ENCODE measurements around the gene TAS1R3. TPM values are rescaled to one million over a fixed set of nuclear protein-coding genes. Genes with fewer than 3 reads are reported as not detected.

Gene TAS1R3
- total RNA-seq, 1 donor from 2014 or later: 0.93 TPM

DNA sequence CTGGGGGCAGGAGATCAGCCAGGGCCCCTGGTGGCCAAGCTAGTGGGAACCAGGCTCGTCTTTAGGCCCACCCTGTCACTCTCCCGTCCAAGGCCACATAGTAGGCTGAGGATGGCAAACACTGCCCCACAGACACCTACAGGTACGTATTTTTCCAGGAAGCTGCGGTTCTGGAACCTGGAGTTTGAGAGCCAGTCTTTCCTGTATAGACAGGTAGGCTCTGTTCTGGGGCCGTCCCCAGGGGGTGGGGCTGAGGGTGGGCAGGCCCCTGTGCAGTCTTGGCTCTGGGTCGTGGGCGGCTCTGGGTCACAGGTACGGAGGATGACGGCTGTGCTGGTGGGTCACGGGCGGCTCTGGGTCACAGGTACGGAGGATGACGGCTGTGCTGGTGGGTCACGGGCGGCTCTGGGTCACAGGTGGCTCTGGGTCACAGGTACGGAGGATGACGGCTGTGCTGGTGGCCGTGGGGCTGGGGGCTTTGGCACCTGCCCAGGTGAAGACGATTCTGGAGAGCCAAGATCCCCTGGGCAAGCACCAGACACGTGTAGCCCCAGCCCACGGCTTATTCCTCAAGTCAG, 20.5 kb upstream of the TAS1R3 start:
- Histone ChIP-seq H3K4me3 (no peak overlapping the region), H3K36me3 (peaks cover 56% of the 10 kb centered on the region), H3K27me3 (ENCODE audit: low read depth) (no peaks in the 10 kb centered on the region), H3K4me1 (peaks cover 35% of the 10 kb centered on the region), H3K9me3 (replicated peaks) (no peaks in the 10 kb centered on the region), H3K27ac (replicated peaks) (no peak overlapping the region)
- no peak for TF ChIP-seq CTCF (IDR thresholded peaks at IDR 0.05; ENCODE audit: borderline replicate concordance)
- intact Hi-C loops (cut with micrococcal nuclease): no loop called here
- no peak for DNase-seq

DNA sequence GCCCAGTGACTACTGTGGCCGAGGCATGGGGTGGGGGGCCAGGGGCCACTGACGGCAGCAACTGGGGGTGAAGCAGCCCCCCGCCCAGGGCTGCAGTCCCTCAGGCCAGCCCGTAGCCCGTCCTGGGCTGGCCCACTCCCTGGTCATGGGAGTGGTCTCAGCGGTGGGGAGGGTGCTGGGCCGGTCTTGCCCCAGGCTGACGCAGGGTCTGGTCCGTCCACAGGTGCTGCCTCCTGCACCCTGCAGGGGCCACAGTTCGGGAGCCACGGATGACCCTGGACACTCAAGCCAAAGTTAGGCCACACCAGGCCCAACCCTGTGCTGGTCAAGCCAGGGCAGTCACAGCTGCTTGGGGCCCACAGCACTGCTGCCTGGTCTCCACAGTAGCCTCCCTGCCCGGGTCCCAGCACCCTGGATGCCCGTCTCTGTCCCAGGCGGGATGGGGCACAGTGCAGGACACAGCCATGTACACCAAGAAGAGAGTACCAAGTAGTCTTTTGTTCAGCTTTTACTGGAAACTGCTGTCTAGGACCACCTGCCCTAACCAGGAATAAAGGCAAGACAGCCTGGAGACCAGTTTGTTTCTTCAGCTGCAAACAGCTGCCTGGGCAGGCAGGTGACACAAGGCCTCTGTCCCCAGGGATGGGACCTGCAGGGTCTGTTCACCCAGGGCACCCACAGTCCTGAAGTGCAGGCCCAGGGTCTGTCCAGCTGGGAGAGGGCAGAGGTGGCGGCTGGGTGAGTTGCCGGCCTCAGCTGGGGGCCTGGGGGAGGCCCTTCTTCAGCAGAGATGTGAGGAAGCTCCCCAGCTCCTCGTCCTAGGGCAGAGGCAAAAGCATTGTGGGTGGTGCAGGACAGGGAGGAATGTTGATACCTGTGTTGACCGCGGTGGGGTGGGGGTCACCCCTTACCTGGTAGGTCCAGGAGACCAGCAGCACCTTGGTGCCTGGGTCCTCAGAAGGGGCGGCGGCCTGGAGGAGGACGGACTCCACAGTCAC, 19.7 kb upstream of the TAS1R3 start:
- Histone ChIP-seq H3K27ac (replicated peaks) (no peak overlapping the region), H3K9me3 (replicated peaks) (no peaks in the 10 kb centered on the region), H3K36me3 (peaks cover 63% of the 10 kb centered on the region), H3K27me3 (ENCODE audit: low read depth) (no peaks in the 10 kb centered on the region), H3K4me1 (peaks cover 27% of the 10 kb centered on the region), H3K4me3 (no peak overlapping the region)
- no peak for TF ChIP-seq CTCF (IDR thresholded peaks at IDR 0.05; ENCODE audit: borderline replicate concordance)
- DNase-seq: no peak
- intact Hi-C loops (cut with micrococcal nuclease): no loop called here

DNA sequence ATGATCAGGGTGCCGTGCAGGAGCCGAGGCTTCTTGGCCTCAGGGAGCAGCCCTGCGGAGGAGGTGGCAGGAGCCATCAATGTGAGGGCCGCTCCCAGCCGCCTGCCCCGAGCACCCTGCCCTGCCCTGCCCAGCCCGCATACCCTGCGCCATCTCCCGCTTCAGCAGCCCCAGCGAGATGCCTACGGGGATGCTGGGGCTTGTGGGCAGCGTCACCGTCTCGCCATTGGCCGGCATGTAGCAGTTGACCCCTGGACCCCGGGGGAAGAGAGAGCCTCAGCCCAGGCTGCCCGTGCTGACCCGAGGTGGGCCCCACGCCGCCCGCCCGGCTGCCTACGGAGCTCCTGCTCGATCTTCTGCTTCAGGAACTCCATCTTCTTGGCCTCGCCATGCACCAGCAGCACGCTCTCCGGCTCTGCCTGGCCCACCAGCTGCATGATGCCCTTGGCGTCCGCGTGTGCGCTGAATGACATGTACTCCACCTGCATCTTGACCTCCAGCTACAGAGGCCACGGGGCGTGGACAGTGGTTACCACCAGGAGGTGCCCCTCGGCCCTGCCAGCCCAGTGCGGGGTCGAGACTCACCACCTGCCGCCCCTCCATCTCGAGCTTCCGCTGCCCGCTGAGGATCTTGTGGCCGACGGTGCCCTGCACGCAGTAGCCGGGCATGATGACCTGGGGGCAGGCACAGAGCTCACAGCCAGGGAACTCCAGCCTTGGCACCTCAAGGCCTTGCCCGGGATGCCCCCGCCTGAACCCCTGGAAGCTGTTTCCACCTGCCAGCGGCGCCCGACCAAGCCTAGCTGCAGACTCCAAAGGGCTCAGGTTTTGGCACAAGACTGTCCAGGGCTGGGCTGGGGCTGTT, 18.4 kb upstream of the TAS1R3 start:
- no peak overlapping the region for H3K27ac ChIP-seq (replicated peaks)

GRCh38 chr1:1313500-1314236, 17.4 kb upstream of the TAS1R3 start:
- Histone ChIP-seq H3K27me3 (ENCODE audit: low read depth) (no peaks in the 10 kb centered on the region), H3K4me1 (peaks cover 28% of the 10 kb centered on the region), H3K9me3 (replicated peaks) (no peaks in the 10 kb centered on the region), H3K36me3 (peaks cover 85% of the 10 kb centered on the region), H3K27ac (replicated peaks) (no peak overlapping the region), H3K4me3 (no peak overlapping the region)
- no peak for TF ChIP-seq CTCF (IDR thresholded peaks at IDR 0.05; ENCODE audit: borderline replicate concordance)
- no peak for DNase-seq
- intact Hi-C loops (cut with micrococcal nuclease): no loop called here

More for the DNA sequence above, 18.4 kb upstream of the TAS1R3 start:
- H3K27me3 ChIP-seq (ENCODE audit: low read depth): no peaks in the 10 kb centered on the region
- DNase-seq: no peak
- peaks cover 20% of the 10 kb centered on the region for H3K4me1 ChIP-seq
- intact Hi-C loops (cut with micrococcal nuclease): no loop called here
- no peak for TF ChIP-seq CTCF (IDR thresholded peaks at IDR 0.05; ENCODE audit: borderline replicate concordance)
- no peak overlapping the region for H3K4me3 ChIP-seq
- H3K36me3 ChIP-seq: peaks cover 75% of the 10 kb centered on the region
- H3K9me3 ChIP-seq (replicated peaks): no peaks in the 10 kb centered on the region

GRCh38 chr1:1314237-1314586, 16.9 kb upstream of the TAS1R3 start:
- no peak for TF ChIP-seq CTCF (IDR thresholded peaks at IDR 0.05; ENCODE audit: borderline replicate concordance)
- Histone ChIP-seq H3K4me3 (no peak overlapping the region), H3K27me3 (ENCODE audit: low read depth) (no peaks in the 10 kb centered on the region), H3K27ac (replicated peaks) (no peak overlapping the region), H3K4me1 (peaks cover 28% of the 10 kb centered on the region), H3K9me3 (replicated peaks) (no peaks in the 10 kb centered on the region), H3K36me3 (peaks cover 91% of the 10 kb centered on the region)
- intact Hi-C loops (cut with micrococcal nuclease): no loop called here
- DNase-seq: no peak
